Astrocyte of the cerebellum (primary cell): ENCODE measurements around the gene MBD2.

Experiments used
- DNase-seq: peaks from one replicate; pipeline ENCODE4 v3.0.0-alpha.2; 2011; ENCODE audit warnings: low read depth
- H3K4me3 ChIP-seq: 2 replicates; pipeline ENCODE4 v1.5.1; 2011; ENCODE audit warnings: mild to moderate bottlenecking, low read depth, low read length, moderate library complexity
- in situ Hi-C: cut with HindIII; loops from 2 replicates; pipeline ENCODE4 v1.10.0; 2017; ENCODE audit warnings: low sequenced_read_pairs
- TF ChIP-seq, protein P1 (sequence below): IDR thresholded peaks from 2 replicates; pipeline ENCODE4 v1.5.1; 2012; ENCODE audit warnings: low read length, low read depth, moderate library complexity, mild to moderate bottlenecking; ENCODE audit errors: missing control alignments

MBD2 gene

DNA sequence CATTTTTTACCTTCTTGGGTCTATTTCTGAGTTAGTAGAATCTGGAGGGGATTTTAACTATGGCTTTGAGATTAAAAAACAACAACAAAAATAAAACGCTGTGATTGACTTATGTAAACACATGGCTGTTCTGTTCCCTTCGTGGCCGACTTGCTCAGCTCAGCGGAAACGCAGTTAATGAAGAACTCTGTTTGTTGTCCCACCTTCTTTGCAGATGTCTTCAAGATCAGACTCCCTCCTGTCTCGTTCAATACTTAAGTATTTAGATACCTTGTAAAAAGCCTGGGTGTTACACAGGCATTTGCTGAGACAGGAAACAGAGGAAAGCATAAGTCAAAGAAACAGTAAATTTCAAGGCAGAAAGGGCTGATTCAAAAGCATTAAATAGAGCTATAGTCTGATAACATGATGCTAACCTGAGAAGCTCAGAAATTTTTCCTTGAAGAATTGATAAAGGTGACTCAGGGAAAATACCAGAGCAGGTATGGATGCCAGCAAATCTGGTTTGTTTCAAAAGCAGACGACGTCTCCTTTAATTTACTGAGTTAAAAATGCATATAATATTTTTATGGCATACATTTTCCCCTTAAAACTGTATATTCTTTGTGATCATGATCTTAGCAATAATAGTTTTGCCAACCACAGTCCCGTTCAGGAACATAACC, 23.2 kb upstream of the MBD2 start:
- TF ChIP-seq, protein P1, sequence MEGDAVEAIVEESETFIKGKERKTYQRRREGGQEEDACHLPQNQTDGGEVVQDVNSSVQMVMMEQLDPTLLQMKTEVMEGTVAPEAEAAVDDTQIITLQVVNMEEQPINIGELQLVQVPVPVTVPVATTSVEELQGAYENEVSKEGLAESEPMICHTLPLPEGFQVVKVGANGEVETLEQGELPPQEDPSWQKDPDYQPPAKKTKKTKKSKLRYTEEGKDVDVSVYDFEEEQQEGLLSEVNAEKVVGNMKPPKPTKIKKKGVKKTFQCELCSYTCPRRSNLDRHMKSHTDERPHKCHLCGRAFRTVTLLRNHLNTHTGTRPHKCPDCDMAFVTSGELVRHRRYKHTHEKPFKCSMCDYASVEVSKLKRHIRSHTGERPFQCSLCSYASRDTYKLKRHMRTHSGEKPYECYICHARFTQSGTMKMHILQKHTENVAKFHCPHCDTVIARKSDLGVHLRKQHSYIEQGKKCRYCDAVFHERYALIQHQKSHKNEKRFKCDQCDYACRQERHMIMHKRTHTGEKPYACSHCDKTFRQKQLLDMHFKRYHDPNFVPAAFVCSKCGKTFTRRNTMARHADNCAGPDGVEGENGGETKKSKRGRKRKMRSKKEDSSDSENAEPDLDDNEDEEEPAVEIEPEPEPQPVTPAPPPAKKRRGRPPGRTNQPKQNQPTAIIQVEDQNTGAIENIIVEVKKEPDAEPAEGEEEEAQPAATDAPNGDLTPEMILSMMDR: no peak
- in situ Hi-C loops: no loop called here
- DNase-seq: no peak
- no peak overlapping the region for H3K4me3 ChIP-seq

DNA sequence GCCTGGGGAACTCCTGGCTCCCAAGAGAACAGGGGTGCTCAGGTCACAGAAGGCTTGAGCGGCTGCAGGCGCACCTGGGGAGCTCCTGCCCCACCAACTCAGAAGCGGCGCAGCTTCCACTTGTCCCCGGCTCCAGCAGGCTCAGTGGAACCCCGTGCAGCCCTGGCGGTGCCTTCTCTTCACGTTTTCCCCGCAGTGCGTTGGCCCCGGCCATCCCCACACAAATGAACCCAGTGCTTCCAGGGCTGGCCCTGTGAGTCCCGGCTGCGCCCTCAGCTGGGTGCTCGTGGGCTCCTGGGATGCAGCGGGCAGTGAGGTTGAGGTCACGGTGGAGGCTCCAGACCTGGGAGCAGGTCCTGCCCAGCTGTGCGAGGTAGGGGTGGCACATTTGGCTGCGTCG, 17.9 kb upstream of the MBD2 start:
- TF ChIP-seq, protein P1: no peak
- H3K4me3 ChIP-seq: no peak overlapping the region
- no peak for DNase-seq
- in situ Hi-C loops: no loop called here

DNA sequence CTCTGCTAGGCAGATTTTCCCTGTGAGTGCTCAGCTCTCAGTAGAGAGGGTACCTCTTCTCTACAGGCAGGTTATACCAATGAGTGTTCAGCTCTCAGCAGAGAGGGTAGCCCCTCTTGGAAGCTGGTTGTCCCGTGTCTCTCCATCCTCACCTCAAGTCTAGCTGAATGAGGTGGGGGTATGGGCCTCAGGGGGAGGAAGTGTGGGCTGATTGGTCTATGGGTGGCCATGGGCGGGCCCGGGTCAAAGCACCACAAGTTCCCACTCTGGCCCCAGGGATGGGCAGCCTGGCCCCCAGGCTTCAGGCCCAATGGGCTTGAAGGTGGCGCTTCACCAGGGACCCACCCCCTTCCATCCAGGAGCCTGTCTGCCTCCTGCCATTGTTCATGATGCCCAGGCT, 17.0 kb upstream of the MBD2 start:
- in situ Hi-C loops: no loop called here
- DNase-seq: no peak
- H3K4me3 ChIP-seq: no peak overlapping the region
- TF ChIP-seq, protein P1: no peak

DNA sequence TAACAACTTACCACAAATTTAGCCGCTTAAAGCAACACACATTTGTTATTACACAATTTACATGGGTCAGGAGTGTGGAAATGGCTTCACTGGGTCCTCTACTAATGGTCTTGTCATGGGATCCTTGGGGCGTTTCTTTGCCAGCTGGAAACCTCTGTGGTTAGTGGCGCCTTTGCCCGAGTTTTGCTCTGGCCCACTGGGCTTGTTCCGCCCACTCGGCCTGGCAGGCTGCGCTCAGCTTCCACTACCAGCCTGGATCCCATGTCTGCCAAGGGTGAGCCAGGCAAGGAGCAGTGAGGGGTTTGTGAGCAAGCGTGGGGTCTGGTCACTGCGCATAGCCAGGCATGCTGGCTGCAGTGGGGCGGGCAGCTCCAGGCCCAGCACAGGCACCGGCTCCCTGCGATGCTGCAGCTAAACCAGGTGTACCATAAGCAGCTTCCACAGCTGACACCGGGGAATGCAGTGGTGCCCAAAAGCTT, 16.2 kb upstream of the MBD2 start:
- no peak for DNase-seq
- in situ Hi-C loops: no loop called here
- TF ChIP-seq, protein P1: no peak
- H3K4me3 ChIP-seq: no peak overlapping the region

DNA sequence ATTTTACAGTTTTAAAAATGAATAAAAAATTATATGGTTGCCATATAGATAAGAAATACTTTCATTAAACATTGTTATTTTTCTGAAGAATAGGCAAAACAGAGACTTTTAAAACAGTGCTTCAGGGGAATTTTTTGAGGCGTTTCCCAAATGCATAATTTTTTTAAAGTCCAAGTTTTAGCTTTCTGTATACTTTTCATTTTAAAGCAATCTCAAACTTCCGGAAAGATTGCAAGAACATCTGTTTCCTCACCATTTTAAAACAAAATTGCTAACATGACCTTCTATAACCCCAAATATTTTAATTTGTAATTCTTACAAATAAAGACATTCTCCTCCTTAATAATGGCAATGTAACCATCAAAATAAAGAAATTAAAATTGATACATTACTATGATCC, 15.1 kb upstream of the MBD2 start:
- in situ Hi-C loops: no loop called here
- TF ChIP-seq, protein P1: no peak
- DNase-seq: no peak
- H3K4me3 ChIP-seq: no peak overlapping the region

DNA sequence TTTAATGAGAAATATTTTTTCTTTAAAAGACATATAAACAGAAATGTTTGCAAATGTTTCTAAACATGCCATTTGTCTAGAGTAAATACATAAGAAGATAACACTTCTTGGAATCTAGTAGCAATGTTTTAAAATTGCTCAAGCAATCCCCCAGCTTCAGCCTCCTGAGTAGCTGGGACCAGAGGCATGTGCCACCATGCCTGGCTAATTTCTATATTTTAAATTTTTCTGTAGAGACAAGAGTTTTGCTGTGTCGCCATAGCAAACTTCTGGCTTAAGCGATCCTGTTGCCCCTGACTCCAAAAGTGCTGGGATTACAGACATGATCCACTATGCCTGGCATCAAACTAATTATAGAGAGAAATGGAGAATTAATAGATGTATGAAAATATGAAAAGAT, 14.6 kb upstream of the MBD2 start:
- in situ Hi-C loops: no loop called here
- DNase-seq: no peak
- TF ChIP-seq, protein P1: no peak
- H3K4me3 ChIP-seq: no peak overlapping the region
